ENCODE results near the gene TMEM9.

Gene TMEM9

GRCh38 chr1:201085902-201086735 lies 68.2 kb downstream of the TMEM9 start:
- Mint-ChIP-seq H3K4me1 (peaks cover 43% of the 10 kb centered on the region), H3K27ac (no peak overlapping the region), H3K4me3 (no peak overlapping the region), H3K9me3 (no peaks in the 10 kb centered on the region), H3K27me3 (ENCODE audit: low read depth) (peaks cover 8% of the 10 kb centered on the region), H3K36me3 (ENCODE audit: low read depth) (no peaks in the 10 kb centered on the region)
- no peak for TF ChIP-seq CTCF (IDR thresholded peaks at IDR 0.05; ENCODE audit: unreplicated experiment in 3 of 3)
